Activated T-cell treated with anti-CD3 and anti-CD28 coated beads for 1 hour (primary cell): ENCODE results near the gene FDX1.

ENCODE experiments used
- DNase-seq: peaks from one replicate; pipeline ENCODE4 v3.0.0-alpha.2; 2020; ENCODE audit warnings: low read depth

FDX1 gene

GRCh38 chr11:110467556-110467955, 37.8 kb downstream of the FDX1 start:
- no peak for DNase-seq

- DNase-seq: no peak
Observed at GRCh38 chr11:110468121-110468520, 38.4 kb downstream of the FDX1 start.

DNA sequence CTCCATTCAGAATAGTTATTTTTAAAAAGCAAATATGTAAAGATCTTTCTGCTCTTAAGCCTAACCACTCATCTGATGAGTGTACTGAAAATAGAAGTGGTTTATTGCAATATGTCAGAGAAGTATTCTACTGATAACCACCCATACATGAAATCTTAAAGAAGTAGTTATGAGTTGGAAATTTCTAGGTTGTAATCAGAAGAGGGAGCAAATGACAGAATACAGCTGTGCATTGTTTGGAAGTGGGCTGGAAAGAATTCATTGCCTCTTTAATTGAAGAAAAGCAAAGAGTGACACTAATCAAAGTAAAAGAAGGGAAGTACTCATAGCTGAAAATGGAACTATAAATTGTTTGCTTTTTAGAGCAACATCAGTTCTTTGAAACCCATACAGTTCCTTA, 39.4 kb downstream of the FDX1 start:
- DNase-seq: no peak

DNA sequence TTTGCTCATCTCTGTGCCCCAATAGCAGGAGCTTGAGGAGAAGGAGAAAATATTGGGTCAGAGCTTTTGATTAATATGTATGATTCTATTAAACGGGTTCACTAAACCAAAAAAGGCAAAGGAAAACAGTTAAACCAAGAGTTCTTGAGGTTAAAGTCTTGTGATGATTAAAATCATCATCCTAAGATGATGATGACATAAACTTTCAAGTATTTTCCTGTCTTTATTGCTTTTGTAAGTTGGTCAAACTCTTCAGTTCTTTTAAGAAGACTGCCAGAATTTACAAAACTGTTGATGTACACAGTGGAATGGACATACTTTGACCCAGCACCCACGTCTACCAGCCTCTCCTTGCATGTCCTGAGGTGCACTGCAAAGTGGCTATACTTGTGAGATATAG, 41.0 kb downstream of the FDX1 start:
- no peak for DNase-seq

GRCh38 chr11:110471371-110471770, 41.6 kb downstream of the FDX1 start:
- DNase-seq: no peak

GRCh38 chr11:110472858-110473257, 43.1 kb downstream of the FDX1 start:
- DNase-seq: no peak

DNA sequence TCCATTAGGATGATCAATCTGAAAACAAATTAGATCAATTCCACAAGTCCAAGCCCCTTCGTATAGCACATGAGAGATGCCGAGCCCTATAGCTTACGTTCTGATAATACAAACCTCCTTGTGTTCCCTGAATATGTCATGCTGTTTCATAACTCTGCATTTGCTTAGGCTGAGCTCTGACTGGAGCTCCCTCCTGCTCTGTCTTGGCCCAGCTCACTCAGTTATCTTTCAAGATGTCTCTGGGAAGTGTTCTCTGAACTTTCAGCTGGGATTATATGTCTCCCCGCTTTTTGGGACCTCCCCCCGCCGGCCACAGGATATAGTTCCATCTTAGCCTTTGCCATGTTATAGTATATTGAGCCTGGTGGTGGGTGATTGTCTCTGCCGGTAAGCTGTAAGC, 44.0 kb downstream of the FDX1 start:
- no peak for DNase-seq

DNA sequence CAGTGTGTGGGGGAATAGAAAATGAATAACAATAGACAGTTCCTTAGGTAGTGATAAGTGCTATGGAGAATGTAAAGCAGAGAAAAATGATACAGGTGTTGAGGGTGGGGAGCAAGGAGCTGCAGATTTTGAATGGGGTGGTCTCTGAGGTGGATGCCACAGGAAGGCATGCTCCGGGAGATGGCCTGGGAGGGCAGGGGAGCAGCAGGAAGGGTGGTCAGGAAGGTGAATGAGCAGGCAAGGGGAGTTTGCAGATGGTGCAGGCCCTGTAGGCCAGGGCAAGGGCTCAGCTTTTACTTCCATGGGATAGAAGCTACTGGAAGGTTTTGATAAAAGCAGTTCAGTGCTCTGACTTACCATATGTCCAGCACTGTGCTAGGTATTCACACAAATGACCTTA, 44.8 kb downstream of the FDX1 start:
- DNase-seq: no peak

- DNase-seq: no peak
Observed at GRCh38 chr11:110475671-110476070, 45.9 kb downstream of the FDX1 start.

GRCh38 chr11:110478410-110478809, 48.7 kb downstream of the FDX1 start:
- no peak for DNase-seq

DNA sequence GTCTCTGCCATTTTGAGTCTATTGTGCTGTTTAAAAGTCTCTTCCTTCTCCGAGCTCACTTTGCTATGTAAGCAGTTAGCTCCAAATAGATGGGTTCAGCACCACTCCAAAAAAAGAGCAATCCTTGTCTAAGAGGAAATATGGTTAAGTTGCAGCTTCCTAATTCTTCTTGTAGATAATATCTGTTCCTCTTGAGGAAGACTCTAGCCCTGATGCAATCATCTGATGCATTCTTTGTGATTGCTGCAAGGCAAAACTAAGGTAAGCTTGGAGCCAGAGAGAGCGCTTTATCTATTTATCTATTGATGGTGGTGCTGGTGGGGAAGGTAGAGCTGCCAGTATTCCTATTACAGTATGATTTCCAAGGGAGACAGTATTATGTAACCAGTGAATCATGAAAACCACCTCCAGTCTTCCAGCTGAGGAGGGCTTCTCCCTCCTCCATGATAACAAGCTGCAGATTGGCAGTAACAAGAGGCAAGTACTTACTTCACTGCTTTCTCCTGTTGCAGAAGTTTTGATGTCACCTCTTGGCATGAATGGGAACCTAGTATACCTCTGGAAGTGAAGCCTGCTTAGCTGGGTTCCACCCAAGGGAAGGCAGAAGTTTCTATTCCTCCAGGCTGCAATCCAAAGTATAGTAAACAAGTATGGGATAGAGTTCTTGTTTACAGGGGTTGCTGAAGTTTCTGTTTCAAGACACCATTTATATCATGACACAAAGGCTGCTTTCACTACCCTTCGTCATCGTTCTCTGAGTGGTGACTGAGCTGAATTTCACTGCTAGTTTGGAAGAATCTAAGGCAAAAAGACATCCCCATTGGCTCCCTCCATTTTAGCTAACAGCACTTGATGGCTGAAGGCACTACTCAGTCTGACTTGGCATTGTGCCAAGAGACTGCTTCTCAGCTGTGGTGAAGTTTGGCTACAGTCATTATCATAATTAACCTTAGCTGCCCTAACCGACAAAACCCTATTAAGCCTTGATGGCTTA, 49.7 kb downstream of the FDX1 start:
- DNase-seq: no peak

- DNase-seq: no peak
Observed at GRCh38 chr11:110481523-110481922, 51.8 kb downstream of the FDX1 start.

- no peak for DNase-seq
Observed at GRCh38 chr11:110486156-110486555, 56.4 kb downstream of the FDX1 start.

GRCh38 chr11:110488446-110488845, 58.7 kb downstream of the FDX1 start:
- DNase-seq: no peak

GRCh38 chr11:110490886-110491285, 61.1 kb downstream of the FDX1 start:
- DNase-seq: no peak

- DNase-seq: no peak
Observed at GRCh38 chr11:110491577-110492320, 62.0 kb downstream of the FDX1 start.

- no peak for DNase-seq
Observed at GRCh38 chr11:110492321-110492685, 62.6 kb downstream of the FDX1 start.

DNA sequence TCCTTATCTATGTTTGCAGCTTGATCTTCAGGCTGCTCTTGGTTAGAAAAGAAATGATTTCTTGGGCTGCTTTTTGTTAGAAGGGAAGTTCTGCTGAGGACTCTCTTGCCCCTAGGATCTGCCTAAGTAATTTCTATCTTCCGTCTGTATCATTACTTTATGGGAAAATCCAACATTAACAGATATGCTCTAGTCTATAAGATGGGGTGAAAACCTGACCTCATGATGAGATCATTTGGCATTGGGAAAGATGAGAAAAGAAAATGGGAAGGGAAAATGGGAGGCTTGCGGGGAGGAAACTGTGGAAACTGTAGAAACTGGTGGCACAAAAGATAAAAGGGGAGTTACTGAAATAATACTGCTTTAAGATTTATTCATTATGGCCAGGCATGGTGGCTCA, 63.6 kb downstream of the FDX1 start:
- no peak for DNase-seq

- DNase-seq: no peak
Observed at GRCh38 chr11:110497231-110497978, 67.7 kb downstream of the FDX1 start.

GRCh38 chr11:110501428-110501827, 71.7 kb downstream of the FDX1 start:
- DNase-seq: no peak

DNA sequence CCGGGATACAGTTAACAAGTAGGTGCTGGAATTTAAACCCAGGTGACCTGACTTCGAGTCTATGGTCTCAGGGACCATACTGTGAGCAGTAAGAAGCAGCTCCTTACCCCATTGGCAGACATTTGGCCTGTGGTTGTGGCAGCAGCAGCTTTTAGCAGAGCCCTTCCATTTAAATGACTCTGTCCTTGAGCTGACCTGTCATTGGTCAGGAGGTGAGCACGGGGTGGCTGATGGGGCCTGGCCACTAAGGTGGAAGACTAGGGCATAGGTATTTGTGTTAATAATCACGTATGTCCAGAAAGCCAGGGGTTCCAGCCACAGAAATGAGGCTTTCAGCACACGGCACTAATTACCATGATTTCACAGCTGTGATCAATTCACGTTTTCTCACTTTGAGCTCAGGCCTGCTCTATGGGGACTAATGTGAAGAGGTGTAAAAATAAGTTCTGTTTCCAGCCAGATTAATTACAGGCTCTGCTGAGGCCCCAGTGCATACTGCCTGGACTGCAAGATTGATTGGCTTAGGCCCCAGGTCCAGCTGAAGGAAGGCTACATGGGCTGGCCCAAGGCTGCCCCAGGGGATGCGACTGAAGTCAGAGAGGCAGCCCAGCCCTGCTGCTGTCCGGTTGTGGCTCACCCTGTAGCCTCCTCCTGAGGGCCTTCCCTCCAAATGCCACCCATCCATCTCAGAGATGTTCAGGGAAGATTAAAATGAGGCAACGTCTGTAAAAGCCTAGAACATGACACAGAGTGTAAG, 76.0 kb downstream of the FDX1 start:
- DNase-seq: no peak

DNA sequence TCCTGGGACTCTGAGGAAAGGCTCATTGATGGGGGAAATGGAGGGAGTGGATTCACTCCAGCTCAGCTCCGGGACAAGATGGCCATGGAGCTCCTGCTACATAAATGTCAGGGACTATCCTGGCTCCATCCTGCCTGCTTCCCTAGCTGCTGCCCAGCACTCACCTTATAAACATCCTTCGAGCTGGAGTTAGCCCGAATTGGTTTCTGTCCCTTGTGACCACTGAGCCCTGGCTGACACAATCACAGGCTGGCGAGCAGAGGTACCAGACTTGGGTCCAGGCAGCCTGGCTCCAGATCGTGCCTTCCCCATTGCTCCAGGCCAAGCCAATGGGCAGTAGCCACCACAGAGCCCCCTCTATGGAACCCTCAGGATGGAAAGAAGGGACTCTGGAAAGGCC, 77.6 kb downstream of the FDX1 start:
- DNase-seq: no peak
